Measurements from ENCODE around the gene KRT84. TPM values are rescaled to one million over a fixed set of nuclear protein-coding genes. Genes with fewer than 3 reads are reported as not detected.

The KRT84 gene
- polyA plus RNA-seq, 1 experiment, result not detected

GRCh38 chr12:52432559-52433207 is 47.2 kb upstream of the KRT84 start:
- Histone ChIP-seq H3K27me3 (ENCODE audit: control insufficient read depth, insufficient read depth, low read length) (peaks cover 14% of the 10 kb centered on the region), H3K27ac (ENCODE audit: low read depth, low read length) (no peak overlapping the region), H3K9me3 (ENCODE audit: control insufficient read depth, insufficient read depth, low read length) (no peaks in the 10 kb centered on the region), H3K4me3 (ENCODE audit: low read depth, low read length) (no peak overlapping the region)
- ChIA-PET POLR2A (no interaction called here), CTCF (no interaction called here)
- DNase-seq (ENCODE audit: low read depth, low spot score), result no peak
- TF ChIP-seq, protein P1, sequence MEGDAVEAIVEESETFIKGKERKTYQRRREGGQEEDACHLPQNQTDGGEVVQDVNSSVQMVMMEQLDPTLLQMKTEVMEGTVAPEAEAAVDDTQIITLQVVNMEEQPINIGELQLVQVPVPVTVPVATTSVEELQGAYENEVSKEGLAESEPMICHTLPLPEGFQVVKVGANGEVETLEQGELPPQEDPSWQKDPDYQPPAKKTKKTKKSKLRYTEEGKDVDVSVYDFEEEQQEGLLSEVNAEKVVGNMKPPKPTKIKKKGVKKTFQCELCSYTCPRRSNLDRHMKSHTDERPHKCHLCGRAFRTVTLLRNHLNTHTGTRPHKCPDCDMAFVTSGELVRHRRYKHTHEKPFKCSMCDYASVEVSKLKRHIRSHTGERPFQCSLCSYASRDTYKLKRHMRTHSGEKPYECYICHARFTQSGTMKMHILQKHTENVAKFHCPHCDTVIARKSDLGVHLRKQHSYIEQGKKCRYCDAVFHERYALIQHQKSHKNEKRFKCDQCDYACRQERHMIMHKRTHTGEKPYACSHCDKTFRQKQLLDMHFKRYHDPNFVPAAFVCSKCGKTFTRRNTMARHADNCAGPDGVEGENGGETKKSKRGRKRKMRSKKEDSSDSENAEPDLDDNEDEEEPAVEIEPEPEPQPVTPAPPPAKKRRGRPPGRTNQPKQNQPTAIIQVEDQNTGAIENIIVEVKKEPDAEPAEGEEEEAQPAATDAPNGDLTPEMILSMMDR (IDR thresholded peaks at IDR 0.05; ENCODE audit: low read depth, low read length), result no peak

GRCh38 chr12:52428121-52428520 is 42.7 kb upstream of the KRT84 start:
- H3K9me3 ChIP-seq (ENCODE audit: control insufficient read depth, insufficient read depth, low read length), result no peaks in the 10 kb centered on the region
- H3K27me3 ChIP-seq (ENCODE audit: control insufficient read depth, insufficient read depth, low read length), result peaks cover 22% of the 10 kb centered on the region
- TF ChIP-seq, protein P1 (IDR thresholded peaks at IDR 0.05; ENCODE audit: low read depth, low read length), result no peak
- ChIA-PET CTCF (no interaction called here), POLR2A (no interaction called here)
- no peak overlapping the region for H3K4me3 ChIP-seq (ENCODE audit: low read depth, low read length)
- DNase-seq (ENCODE audit: low read depth, low spot score), result no peak
- no peak overlapping the region for H3K27ac ChIP-seq (ENCODE audit: low read depth, low read length)

GRCh38 chr12:52427083-52427482 is 41.6 kb upstream of the KRT84 start:
- POLR2A ChIA-PET, result no interaction called here
- CTCF ChIA-PET, result no interaction called here
- no peak for DNase-seq (ENCODE audit: low read depth, low spot score)
- Histone ChIP-seq H3K27me3 (ENCODE audit: control insufficient read depth, insufficient read depth, low read length) (peaks cover 20% of the 10 kb centered on the region), H3K9me3 (ENCODE audit: control insufficient read depth, insufficient read depth, low read length) (no peaks in the 10 kb centered on the region), H3K27ac (ENCODE audit: low read depth, low read length) (no peak overlapping the region), H3K4me3 (ENCODE audit: low read depth, low read length) (no peak overlapping the region)
- TF ChIP-seq, protein P1 (IDR thresholded peaks at IDR 0.05; ENCODE audit: low read depth, low read length), result no peak

DNA sequence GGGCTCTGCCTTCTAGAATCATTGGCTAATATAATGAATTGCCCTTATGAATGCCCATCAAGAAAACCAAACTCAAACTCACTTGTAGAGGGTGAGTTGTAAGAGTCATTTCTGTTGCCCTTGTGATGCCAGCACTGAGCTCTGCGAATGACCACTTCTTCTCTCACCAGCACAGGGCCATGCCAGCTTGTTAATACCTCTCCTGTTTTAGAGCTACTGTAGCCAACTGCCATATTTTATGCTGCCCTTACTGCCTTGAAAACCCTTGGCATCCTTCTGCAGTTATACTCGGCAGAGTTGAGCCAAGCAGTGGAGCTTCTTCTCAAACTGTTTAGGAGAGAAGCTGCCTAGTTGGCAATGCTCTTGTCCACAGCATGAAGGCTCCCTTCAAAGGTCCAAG is 40.6 kb upstream of the KRT84 start:
- POLR2A ChIA-PET, result no interaction called here
- no peak overlapping the region for H3K27ac ChIP-seq (ENCODE audit: low read depth, low read length)
- no peak overlapping the region for H3K4me3 ChIP-seq (ENCODE audit: low read depth, low read length)
- H3K27me3 ChIP-seq (ENCODE audit: control insufficient read depth, insufficient read depth, low read length), result peaks cover 19% of the 10 kb centered on the region
- no peaks in the 10 kb centered on the region for H3K9me3 ChIP-seq (ENCODE audit: control insufficient read depth, insufficient read depth, low read length)
- CTCF ChIA-PET, result interaction anchor here (0.7 kb wide), 1 partner anchor 441 kb away, joined by 4 read pairs; no protein-coding TSS in a partner anchor
- DNase-seq (ENCODE audit: low read depth, low spot score), result no peak
- TF ChIP-seq, protein P1 (IDR thresholded peaks at IDR 0.05; ENCODE audit: low read depth, low read length), result no peak

- Histone ChIP-seq H3K27ac (ENCODE audit: low read depth, low read length) (no peak overlapping the region), H3K9me3 (ENCODE audit: control insufficient read depth, insufficient read depth, low read length) (no peaks in the 10 kb centered on the region), H3K4me3 (ENCODE audit: low read depth, low read length) (no peak overlapping the region), H3K27me3 (ENCODE audit: control insufficient read depth, insufficient read depth, low read length) (peaks cover 22% of the 10 kb centered on the region)
- no peak for DNase-seq (ENCODE audit: low read depth, low spot score)
- ChIA-PET POLR2A (no interaction called here), CTCF (interaction anchor here (0.7 kb wide), 1 partner anchor 441 kb away, joined by 4 read pairs; no protein-coding TSS in a partner anchor)
- TF ChIP-seq, protein P1 (IDR thresholded peaks at IDR 0.05; ENCODE audit: low read depth, low read length), result no peak
Observed at GRCh38 chr12:52425466-52425865, 40.0 kb upstream of the KRT84 start.

Measured in AG04450 (cell line).